Sigmoid colon (tissue), 3 donors: ENCODE results near the gene PRR30.

Experiments used
- POLR2A ChIP-seq, 2 donors: fragments of 450-650 bp; IDR thresholded peaks; one replicate each; pipeline ENCODE4 v1.6.1; 2016; ENCODE audit warnings: antibody characterized with exemption in 2 of 2, mild to moderate bottlenecking in 2 of 2, moderate library complexity in 2 of 2
- TF ChIP-seq, protein P1 (sequence below), 4 experiments: fragments of 450-650 bp in 3 of 4; fragments of 200-600 bp in 1 of 4; IDR thresholded peaks; one replicate each; pipeline ENCODE4 v1.5.1; 2016 to 2019; ENCODE audit warnings: antibody characterized with exemption in 4 of 4, mild to moderate bottlenecking in 3 of 4, moderate library complexity in 2 of 4

- TF ChIP-seq, protein P1, sequence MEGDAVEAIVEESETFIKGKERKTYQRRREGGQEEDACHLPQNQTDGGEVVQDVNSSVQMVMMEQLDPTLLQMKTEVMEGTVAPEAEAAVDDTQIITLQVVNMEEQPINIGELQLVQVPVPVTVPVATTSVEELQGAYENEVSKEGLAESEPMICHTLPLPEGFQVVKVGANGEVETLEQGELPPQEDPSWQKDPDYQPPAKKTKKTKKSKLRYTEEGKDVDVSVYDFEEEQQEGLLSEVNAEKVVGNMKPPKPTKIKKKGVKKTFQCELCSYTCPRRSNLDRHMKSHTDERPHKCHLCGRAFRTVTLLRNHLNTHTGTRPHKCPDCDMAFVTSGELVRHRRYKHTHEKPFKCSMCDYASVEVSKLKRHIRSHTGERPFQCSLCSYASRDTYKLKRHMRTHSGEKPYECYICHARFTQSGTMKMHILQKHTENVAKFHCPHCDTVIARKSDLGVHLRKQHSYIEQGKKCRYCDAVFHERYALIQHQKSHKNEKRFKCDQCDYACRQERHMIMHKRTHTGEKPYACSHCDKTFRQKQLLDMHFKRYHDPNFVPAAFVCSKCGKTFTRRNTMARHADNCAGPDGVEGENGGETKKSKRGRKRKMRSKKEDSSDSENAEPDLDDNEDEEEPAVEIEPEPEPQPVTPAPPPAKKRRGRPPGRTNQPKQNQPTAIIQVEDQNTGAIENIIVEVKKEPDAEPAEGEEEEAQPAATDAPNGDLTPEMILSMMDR (IDR thresholded peaks at IDR 0.05) = no peak
- no peak for TF ChIP-seq POLR2A (IDR thresholded peaks at IDR 0.05)
These were observed 4.1 kb upstream of the PRR30 start for GRCh38 chr2:27143285-27143684.
